CD14-positive monocyte (primary cell): ENCODE results near the gene SLIT3. TPM values are rescaled to one million over a fixed set of nuclear protein-coding genes. Genes with fewer than 3 reads are reported as not detected.

Experiments
- DNase-seq, 3 donors: peaks; one replicate each; pipeline ENCODE4 v3.0.0-alpha.2; 2011 to 2022
- H2AFZ ChIP-seq: 2 replicates; pipeline ENCODE4 v1.6.0; 2012; ENCODE audit warnings: mild to moderate bottlenecking, low read depth, low read length, inconsistent platforms; ENCODE audit not compliant: insufficient read depth, poor library complexity, severe bottlenecking
- H3K27ac ChIP-seq, 2 donors: 1 replicate in 1 of 2; 2 replicates in 1 of 2; pipeline ENCODE4 v1.5.1; 2012 to 2013; ENCODE audit warnings: low read length in 2 of 2, control low read depth in 1 of 2, inconsistent platforms in 1 of 2, low read depth in 1 of 2, mild to moderate bottlenecking in 1 of 2
- H3K27me3 ChIP-seq, 2 donors: one replicate each; pipeline versions ENCODE4 v1.6.0 to v1.6.1; 2011 to 2013; ENCODE audit warnings: low read length in 2 of 2; ENCODE audit not compliant: control insufficient read depth in 2 of 2, insufficient read depth in 2 of 2
- H3K36me3 ChIP-seq, 2 donors: replicated peaks in 1 of 2; 1 replicate in 1 of 2; 2 replicates in 1 of 2; pipeline versions ENCODE4 v1.5.1 to v1.6.1; 2012 to 2013; ENCODE audit warnings: low read length in 2 of 2, control low read depth in 1 of 2, inconsistent platforms in 1 of 2, mild to moderate bottlenecking in 1 of 2; ENCODE audit not compliant: insufficient read depth in 2 of 2, control insufficient read depth in 1 of 2
- H3K4me1 ChIP-seq, 2 donors: 1 replicate in 1 of 2; 2 replicates in 1 of 2; pipeline versions ENCODE4 v1.5.1 to v1.6.1; 2012 to 2013; ENCODE audit warnings: low read length in 2 of 2, control low read depth in 1 of 2, inconsistent platforms in 1 of 2, mild to moderate bottlenecking in 1 of 2, moderate library complexity in 1 of 2; ENCODE audit not compliant: insufficient read depth in 2 of 2, control insufficient read depth in 1 of 2
- H3K4me2 ChIP-seq: replicated peaks from 2 replicates; pipeline ENCODE3; 2012; ENCODE audit warnings: low read length, moderate library complexity, mild to moderate bottlenecking; ENCODE audit not compliant: poor library complexity, severe bottlenecking; ENCODE audit errors: extremely low read depth
- H3K4me3 ChIP-seq, 3 experiments: fragments of 200-600 bp in 1 of 3; sonication (generic) in 1 of 3; replicated peaks in 1 of 3; 1 replicate in 2 of 3; 2 replicates in 1 of 3; pipeline ENCODE4 v1.5.1; 2011 to 2013; ENCODE audit warnings: low read length in 3 of 3, mild to moderate bottlenecking in 3 of 3, control low read depth in 2 of 3, low read depth in 2 of 3, inconsistent platforms in 1 of 3, moderate library complexity in 1 of 3
- H3K79me2 ChIP-seq: 2 replicates; pipeline ENCODE4 v1.6.0; 2012; ENCODE audit warnings: mild to moderate bottlenecking, control low read depth, inconsistent platforms, low read length, moderate library complexity; ENCODE audit not compliant: insufficient read depth
- H3K9ac ChIP-seq: 2 replicates; pipeline ENCODE4 v1.6.0; 2017; ENCODE audit warnings: low read length, mild to moderate bottlenecking; ENCODE audit not compliant: insufficient read depth, poor library complexity, severe bottlenecking
- H3K9me3 ChIP-seq, 2 donors: replicated peaks in 1 of 2; 1 replicate in 1 of 2; 2 replicates in 1 of 2; pipeline versions ENCODE4 v1.5.1 to v1.6.1; 2012 to 2013; ENCODE audit warnings: low read length in 2 of 2, control low read depth in 1 of 2; ENCODE audit not compliant: control insufficient read depth in 1 of 2, insufficient read depth in 1 of 2
- H4K20me1 ChIP-seq: 2 replicates; pipeline ENCODE4 v1.6.0; 2012; ENCODE audit warnings: mild to moderate bottlenecking, low read length, control low read depth, moderate library complexity; ENCODE audit not compliant: insufficient read depth
- H3K27ac Mint-ChIP-seq, 7 donors: one replicate each; pipeline ENCODE4 v1.8.0; 2020; ENCODE audit warnings: mild to moderate bottlenecking in 7 of 7, mixed read lengths in 7 of 7, moderate library complexity in 6 of 7, inconsistent platforms in 2 of 7
- H3K27me3 Mint-ChIP-seq, 3 donors: one replicate each; pipeline ENCODE4 v1.8.0; 2021 to 2022; ENCODE audit warnings: low read depth in 3 of 3, mild to moderate bottlenecking in 3 of 3, mixed read lengths in 3 of 3, moderate library complexity in 3 of 3, inconsistent platforms in 1 of 3
- H3K36me3 Mint-ChIP-seq, 2 donors: one replicate each; pipeline ENCODE4 v1.8.0; 2020; ENCODE audit warnings: mixed read lengths in 2 of 2, inconsistent platforms in 1 of 2, mild to moderate bottlenecking in 1 of 2
- H3K4me1 Mint-ChIP-seq: one replicate; pipeline ENCODE4 v1.8.0; 2020; ENCODE audit warnings: mild to moderate bottlenecking, mixed read lengths
- H3K4me3 Mint-ChIP-seq, 2 donors: one replicate each; pipeline ENCODE4 v1.8.0; 2020; ENCODE audit warnings: mild to moderate bottlenecking in 2 of 2, mixed read lengths in 2 of 2, moderate library complexity in 1 of 2
- H3K9me3 Mint-ChIP-seq, 7 donors: one replicate each; pipeline ENCODE4 v1.8.0; 2020 to 2022; ENCODE audit warnings: mixed read lengths in 7 of 7, mild to moderate bottlenecking in 6 of 7, moderate library complexity in 6 of 7, inconsistent platforms in 2 of 7
- CTCF ChIP-seq: fragments of 200-600 bp; IDR thresholded peaks from one replicate; pipeline ENCODE4 v1.8.0; 2022; ENCODE audit warnings: antibody characterized with exemption, mild to moderate bottlenecking
- WGBS: methylation state at CpG from one replicate; pipeline ENCODE4 v1.1.5; 2013; ENCODE audit warnings: missing lambda C conversion rate; ENCODE audit not compliant: insufficient coverage; 5-methylcytosine and 5-hydroxymethylcytosine counted together
- intact Hi-C, 2 donors: fragments of 100-400 bp; cut with micrococcal nuclease; formaldehyde crosslinking; loops; one replicate each; pipeline versions ENCODE4 v1.15.0 to v1.15.1; 2023
- polyA plus RNA-seq, 3 donors: library from polyadenylated mRNA; depleted of rRNA in 1 of 3; unstranded in 2 of 3; stranded (reverse) in 1 of 3; fragments of 300-500 nt in 2 of 3; fragments of >200 nt in 1 of 3; fragmentation: Illumina TruSeq in 2 of 3; gene quantifications; 1 replicate in 2 of 3; 2 replicates in 1 of 3; pipeline ENCODE4 v1.2.3, GENCODE V29; 2012 to 2021

Gene SLIT3
- polyA plus RNA-seq, 3 donors = not detected

GRCh38 chr5:169122951-169123350 lies 178.0 kb downstream of the SLIT3 start:
- Histone ChIP-seq H4K20me1 (no peaks in the 10 kb centered on the region), H3K79me2 (no peaks in the 10 kb centered on the region), H2AFZ (no peak overlapping the region), H3K9me3 (no peaks in the 10 kb centered on the region), H3K27me3 (no peaks in the 10 kb centered on the region), H3K9ac (no peak overlapping the region), H3K36me3 (no peaks in the 10 kb centered on the region), H3K4me3 (no peak overlapping the region), H3K4me1 (no peaks in the 10 kb centered on the region), H3K27ac (no peak overlapping the region), H3K4me2 (no peak overlapping the region)
- no peak overlapping the region for H3K4me3 Mint-ChIP-seq
- no CpG with 5 or more reads among the region's 1 CpG for WGBS
- no peaks in the 10 kb centered on the region for H3K36me3 Mint-ChIP-seq
- TF ChIP-seq CTCF = no peak
- peaks cover 0 to 2% (median 0%) of the 10 kb centered on the region in 3 donors for H3K27me3 Mint-ChIP-seq
- intact Hi-C loops = no loop called here
- H3K4me1 Mint-ChIP-seq = no peaks in the 10 kb centered on the region
- peaks cover 0 to 4% (median 0%) of the 10 kb centered on the region in 7 donors for H3K9me3 Mint-ChIP-seq
- DNase-seq = no peak
- H3K27ac Mint-ChIP-seq = no peak overlapping the region

- H3K9me3 ChIP-seq = no peaks in the 10 kb centered on the region
- WGBS = 84% methylated on average over 3 of the region's 5 CpGs
- H3K27me3 Mint-ChIP-seq = peaks cover 0 to 4% (median 0%) of the 10 kb centered on the region in 3 donors
- H3K4me1 Mint-ChIP-seq = no peaks in the 10 kb centered on the region
- H3K36me3 Mint-ChIP-seq = no peaks in the 10 kb centered on the region
- no peaks in the 10 kb centered on the region for H3K4me1 ChIP-seq
- no peaks in the 10 kb centered on the region for H4K20me1 ChIP-seq
- intact Hi-C loops = no loop called here
- peaks cover 0 to 4% (median 0%) of the 10 kb centered on the region in 7 donors for H3K9me3 Mint-ChIP-seq
- H3K27me3 ChIP-seq = no peaks in the 10 kb centered on the region
- no peak overlapping the region for H3K4me3 Mint-ChIP-seq
- no peak overlapping the region for H3K9ac ChIP-seq
- DNase-seq = no peak
- H3K4me3 ChIP-seq = no peak overlapping the region
- H3K27ac ChIP-seq = no peak overlapping the region
- no peak overlapping the region for H2AFZ ChIP-seq
- no peak overlapping the region for H3K27ac Mint-ChIP-seq
- H3K79me2 ChIP-seq = no peaks in the 10 kb centered on the region
- H3K4me2 ChIP-seq = no peak overlapping the region
- H3K36me3 ChIP-seq = no peaks in the 10 kb centered on the region
- no peak for TF ChIP-seq CTCF
Measured at GRCh38 chr5:169121630-169122420, 179.1 kb downstream of the SLIT3 start.
